Coronary artery (tissue), 2 donors: ENCODE measurements around the gene TRAF3.
"Not testable (repeated sequence)": the region's sequence is repeated elsewhere in the genome, so short reads cannot be mapped to it uniquely, and the experiment has no call there.

Source experiments
- DNase-seq: peaks from one replicate; pipeline ENCODE4 v3.0.0-alpha.2; 2017; ENCODE audit warnings: low spot score
- H3K27ac ChIP-seq, 2 donors: fragments of 200-600 bp; sonication (generic); one replicate each; pipeline ENCODE4 v1.5.1; 2016 to 2019
- H3K4me3 ChIP-seq: fragments of 200-600 bp; sonication (generic); 2 replicates; pipeline ENCODE4 v1.5.1; 2016; ENCODE audit warnings: mild to moderate bottlenecking, moderate library complexity
- TF ChIP-seq, protein P1 (sequence below): fragments of 200-600 bp; sonication (generic); IDR thresholded peaks from one replicate; pipeline ENCODE4 v1.5.1; 2019; ENCODE audit warnings: antibody characterized with exemption

TRAF3 gene

DNA sequence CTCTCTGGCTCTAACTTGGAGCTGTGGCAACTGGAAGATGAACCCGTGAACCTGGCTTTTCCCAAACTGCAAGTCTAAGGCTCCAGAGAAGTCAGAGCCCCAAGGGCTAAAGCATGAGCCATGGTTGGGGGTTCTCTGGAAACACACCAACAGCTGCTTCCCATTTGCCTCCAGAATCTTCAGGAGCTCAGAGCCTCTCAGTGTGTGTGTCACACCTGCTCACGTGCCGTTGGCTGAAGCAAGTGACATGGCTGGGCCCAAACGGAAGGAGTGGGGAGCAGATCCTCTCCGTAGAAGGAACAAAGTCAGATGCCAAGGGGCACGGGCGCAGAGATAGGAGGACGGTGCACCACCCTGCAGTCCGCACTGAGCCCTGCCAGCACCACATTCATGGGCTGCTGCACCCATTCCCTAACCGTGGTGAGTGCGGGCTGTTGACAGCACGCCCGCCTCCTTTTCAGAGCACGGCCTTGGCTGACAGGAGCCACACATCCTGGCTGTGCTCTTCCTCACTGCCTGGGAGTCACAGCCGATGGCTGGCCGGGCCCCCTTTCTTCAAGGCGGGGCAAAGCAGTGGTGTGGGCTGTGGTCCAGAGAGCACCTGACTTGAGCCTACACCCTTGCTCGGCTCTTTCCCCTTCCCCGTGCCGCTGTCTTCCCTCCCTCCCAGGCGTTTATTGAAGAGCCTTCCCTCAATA lies 16.6 kb upstream of the TRAF3 start:
- TF ChIP-seq, protein P1, sequence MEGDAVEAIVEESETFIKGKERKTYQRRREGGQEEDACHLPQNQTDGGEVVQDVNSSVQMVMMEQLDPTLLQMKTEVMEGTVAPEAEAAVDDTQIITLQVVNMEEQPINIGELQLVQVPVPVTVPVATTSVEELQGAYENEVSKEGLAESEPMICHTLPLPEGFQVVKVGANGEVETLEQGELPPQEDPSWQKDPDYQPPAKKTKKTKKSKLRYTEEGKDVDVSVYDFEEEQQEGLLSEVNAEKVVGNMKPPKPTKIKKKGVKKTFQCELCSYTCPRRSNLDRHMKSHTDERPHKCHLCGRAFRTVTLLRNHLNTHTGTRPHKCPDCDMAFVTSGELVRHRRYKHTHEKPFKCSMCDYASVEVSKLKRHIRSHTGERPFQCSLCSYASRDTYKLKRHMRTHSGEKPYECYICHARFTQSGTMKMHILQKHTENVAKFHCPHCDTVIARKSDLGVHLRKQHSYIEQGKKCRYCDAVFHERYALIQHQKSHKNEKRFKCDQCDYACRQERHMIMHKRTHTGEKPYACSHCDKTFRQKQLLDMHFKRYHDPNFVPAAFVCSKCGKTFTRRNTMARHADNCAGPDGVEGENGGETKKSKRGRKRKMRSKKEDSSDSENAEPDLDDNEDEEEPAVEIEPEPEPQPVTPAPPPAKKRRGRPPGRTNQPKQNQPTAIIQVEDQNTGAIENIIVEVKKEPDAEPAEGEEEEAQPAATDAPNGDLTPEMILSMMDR: no peak
- Histone ChIP-seq H3K4me3 (no peak overlapping the region), H3K27ac (no peak overlapping the region)
- no peak for DNase-seq

DNA sequence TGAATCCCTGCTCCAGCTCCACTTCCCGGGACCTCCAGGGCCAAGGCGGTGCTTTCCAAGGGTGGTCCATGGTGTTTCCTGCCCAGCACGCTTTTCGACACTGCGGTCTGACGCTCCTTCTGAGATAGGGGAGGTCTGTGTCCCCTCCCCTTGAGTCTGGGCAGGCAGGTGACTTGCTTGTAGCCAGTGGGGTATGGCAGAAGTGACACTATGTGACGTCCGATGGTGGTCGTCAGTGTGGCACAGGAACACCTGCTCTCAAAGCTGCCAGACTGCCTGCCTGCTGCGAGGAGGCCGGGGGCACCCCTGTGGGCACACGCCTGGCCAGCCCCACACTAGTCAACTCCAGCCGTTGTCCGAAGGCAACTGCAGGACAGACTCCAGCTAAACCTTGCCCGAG lies 16.0 kb upstream of the TRAF3 start:
- TF ChIP-seq, protein P1: no peak
- no peak for DNase-seq
- H3K27ac ChIP-seq: no peak overlapping the region
- no peak overlapping the region for H3K4me3 ChIP-seq

DNA sequence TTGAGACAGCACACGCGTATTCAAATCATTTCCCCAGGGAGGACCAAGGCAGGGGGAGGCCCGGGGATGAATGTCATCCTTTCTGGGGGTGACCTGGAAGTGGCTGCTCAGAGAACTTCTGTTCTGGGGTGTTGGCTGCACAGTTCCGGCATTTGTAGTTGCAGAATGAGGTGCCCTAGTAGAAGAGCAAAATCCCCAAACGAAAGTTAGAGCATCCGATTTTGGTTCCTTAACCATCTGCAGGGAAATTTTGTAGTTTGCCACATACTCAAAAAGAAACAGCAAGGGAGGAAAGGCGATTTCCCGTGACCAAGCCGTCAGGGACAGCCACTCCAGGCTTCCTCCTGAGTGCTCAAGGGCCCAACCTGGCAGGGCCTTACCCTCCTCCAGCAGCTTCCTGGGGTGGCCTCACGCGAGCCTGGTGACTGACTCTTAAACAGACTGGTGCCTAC lies 13.0 kb upstream of the TRAF3 start:
- TF ChIP-seq, protein P1: no peak
- Histone ChIP-seq H3K27ac (no peak overlapping the region), H3K4me3 (no peak overlapping the region)
- DNase-seq: no peak

DNA sequence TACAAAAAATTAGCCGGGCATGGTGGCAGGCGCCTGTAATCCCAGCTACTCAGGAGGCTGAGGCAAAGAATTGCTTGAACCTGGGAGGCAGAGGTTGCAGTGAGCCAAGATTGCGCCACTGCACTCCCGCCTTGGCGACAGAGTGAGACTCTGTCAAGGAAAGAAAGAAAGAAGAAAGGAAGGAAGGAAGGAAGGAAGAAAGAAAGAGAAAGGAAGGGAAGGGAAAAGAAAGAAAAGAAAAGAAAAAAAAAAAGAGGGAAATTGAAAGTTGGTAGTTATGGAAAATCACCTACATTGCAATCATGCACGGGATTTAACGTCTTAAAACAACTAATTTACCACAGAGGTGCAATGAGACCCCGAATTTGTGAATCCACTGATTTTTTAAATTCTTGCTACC lies 11.5 kb upstream of the TRAF3 start:
- not testable (repeated sequence) for H3K4me3 ChIP-seq, DNase-seq, H3K27ac ChIP-seq

DNA sequence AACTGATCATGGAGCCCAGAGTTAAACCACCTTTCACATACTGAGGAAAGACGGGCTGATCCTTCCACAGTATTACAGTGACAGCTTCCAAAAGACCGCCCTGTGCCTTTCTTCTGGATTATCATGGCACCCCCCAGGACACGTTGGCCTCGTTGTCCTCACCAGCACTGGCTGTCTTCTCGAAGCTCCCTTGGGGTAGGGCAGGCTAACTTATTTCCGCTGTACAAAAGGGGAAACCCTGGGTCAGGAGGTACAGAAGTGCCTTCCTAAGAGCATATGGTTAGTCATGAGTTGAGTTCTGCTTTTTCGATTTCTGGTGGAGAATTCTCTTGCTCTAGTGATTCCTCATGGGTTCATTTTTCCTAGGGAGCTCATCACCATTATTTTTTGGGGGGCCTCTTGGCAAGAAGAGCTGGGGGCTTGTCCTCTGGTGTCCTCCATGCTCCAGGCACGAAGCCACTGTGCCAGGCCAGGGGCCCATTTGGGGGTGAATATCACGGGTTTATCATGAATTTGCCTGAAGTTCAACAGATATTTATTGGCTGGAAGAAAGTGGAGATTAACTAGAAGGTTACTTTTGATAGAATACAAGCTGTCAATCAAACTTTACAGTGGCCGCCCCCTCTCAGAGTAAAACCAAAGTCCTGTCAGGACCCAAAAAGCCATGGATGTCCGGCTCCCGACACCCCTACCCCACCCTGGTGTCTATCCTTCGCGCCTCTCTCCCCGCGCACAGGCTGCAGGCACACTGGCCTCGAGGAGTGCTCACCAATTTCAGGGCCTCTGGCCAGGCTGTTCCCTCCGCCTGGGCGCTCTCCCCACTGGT lies 8.8 kb upstream of the TRAF3 start:
- no peak for DNase-seq
- Histone ChIP-seq H3K4me3 (no peak overlapping the region), H3K27ac (peak overlapping the region in 1 of 2 donors; percentile 64)
- TF ChIP-seq, protein P1: no peak

DNA sequence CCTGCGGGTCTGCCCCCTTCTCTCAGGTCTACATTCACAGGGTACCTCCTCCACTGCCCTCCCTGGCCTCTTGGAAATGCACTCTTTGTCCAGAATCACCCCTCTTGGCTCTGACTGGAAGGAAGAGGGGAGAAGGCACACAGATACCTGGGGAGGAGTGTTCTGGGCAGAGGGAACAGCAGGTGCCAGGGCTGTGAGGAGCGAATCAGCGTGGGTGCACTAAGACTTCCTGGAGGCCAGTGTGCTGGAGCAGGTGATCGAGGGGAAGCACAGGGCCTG lies 8.3 kb upstream of the TRAF3 start:
- TF ChIP-seq, protein P1: no peak
- no peak for DNase-seq
- Histone ChIP-seq H3K4me3 (no peak overlapping the region), H3K27ac (peak overlapping the region in 1 of 2 donors; percentile 64)

DNA sequence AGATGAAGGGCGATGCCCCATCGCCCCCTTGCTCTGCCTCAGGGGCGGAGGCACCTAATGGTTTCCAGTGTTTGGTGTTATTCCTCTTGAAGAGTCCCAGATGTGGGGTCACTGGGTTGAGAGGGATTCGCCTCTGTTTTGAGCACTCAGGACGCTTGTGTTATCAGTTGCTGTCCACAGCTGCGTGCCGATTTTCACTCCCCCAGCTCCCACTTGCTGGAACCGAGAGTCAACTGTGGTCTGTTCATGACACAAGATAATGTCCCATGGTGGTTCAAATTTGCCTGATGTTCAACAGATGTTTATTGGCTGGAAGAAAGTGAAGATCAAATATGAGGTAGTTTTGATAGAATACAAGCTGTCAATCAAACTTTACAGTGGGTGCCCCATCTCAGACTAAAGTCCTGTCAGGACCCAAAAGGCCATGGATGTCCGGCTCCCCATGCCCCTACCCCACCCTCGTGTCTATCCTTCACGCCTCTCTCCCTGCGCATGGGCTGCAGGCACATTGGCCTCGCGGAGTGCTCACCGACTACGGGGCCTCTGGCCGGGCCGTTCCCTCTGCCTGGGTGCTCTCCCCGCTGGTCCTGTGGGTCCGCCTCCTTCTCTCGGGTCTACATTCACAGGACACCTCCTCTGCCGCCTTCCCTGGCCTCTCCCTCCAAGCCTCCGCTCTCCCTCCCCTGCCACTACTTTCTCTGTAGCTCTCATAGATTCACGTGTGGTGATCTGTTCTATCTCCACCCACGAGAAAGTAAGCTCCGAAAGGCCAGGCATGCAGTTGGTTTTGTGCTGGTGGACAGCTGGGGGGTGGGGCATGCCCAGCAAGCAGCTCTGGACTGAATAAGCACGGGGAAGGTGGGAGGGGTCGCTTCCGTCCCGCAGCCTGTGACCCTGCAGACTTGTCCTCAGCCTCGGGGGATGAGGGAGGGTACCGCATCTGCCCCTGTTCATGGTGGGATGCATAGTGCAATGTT lies 6.8 kb upstream of the TRAF3 start:
- TF ChIP-seq, protein P1: no peak
- Histone ChIP-seq H3K27ac (no peak overlapping the region), H3K4me3 (no peak overlapping the region)
- DNase-seq: no peak
